Measurements from ENCODE around the gene TCL1B. TPM values are rescaled to one million over a fixed set of nuclear protein-coding genes. Genes with fewer than 3 reads are reported as not detected.

The TCL1B gene
- total and polyA plus RNA-seq, 2 of the 13 experiments (the other 11 are each of a cell fraction or from before 2014, with no cell fraction given): not detected

- Histone ChIP-seq H3K9ac (ENCODE audit: insufficient read depth, low read depth, low read length) (no peak overlapping the region), H3K9me3 (ENCODE audit: low read length) (no peaks in the 10 kb centered on the region), H3K27ac (ENCODE audit: extremely low read length, insufficient read depth, low read length) (no peak overlapping the region), H3K27me3 (ENCODE audit: control insufficient read depth in 1 of 2, insufficient read depth in 2 of 2, low read length in 2 of 2) (no peaks in the 10 kb centered on the region; a peak in 1 of 5 replicates), H3K36me3 (replicated peaks in 1 of 2; ENCODE audit: control insufficient read depth in 1 of 2, insufficient read depth in 2 of 2, low read length in 2 of 2) (no peaks in the 10 kb centered on the region), H2AFZ (ENCODE audit: low read length) (no peak overlapping the region), H3K4me1 (ENCODE audit: insufficient read depth, low read length) (no peaks in the 10 kb centered on the region), H3K4me2 (ENCODE audit: low read depth, low read length) (no peak overlapping the region), H3K4me3 (replicated peaks in 1 of 3; ENCODE audit: insufficient read depth in 1 of 3, low read depth in 2 of 3, low read length in 3 of 3) (no peak overlapping the region), H4K20me1 (ENCODE audit: insufficient read depth, low read length) (no peaks in the 10 kb centered on the region), H3K79me2 (ENCODE audit: insufficient read depth, low read length) (no peaks in the 10 kb centered on the region)
- ATAC-seq (peak; percentile 82), DNase-seq (ENCODE audit: low spot score) (peak; percentile 21), FAIRE-seq (peak; percentile 26)
- ChIA-PET CTCF (ENCODE audit: low intra/inter-chr PET ratio, low total read pairs) (interaction anchor here (1.1 kb wide), 1 partner anchor 119 kb away, joined by 4 read pairs; no protein-coding TSS in a partner anchor), POLR2A (no interaction called here)
- BruUV-seq (replicated peaks): no TSS peak
- intact Hi-C loops (cut with micrococcal nuclease; ENCODE audit: unreplicated experiment): loop anchor here (1.0 kb wide), 1 partner anchor 71 kb away; no protein-coding TSS in a partner anchor
- 3% methylated on average over 3 of the region's 8 CpGs for WGBS (ENCODE audit: low lambda C conversion rate)
- in situ Hi-C loops (cut with HindIII; ENCODE audit: extremely low pct_ligation_motif_present, low pct_unique_long_range_greater_than_20kb): loop anchor here (5.0 kb wide), 1 partner anchor 118 kb away; no protein-coding TSS in a partner anchor
- no peak for TF ChIP-seq HMG20A (CRISPR knock-in tag; IDR thresholded peaks at IDR 0.05; ENCODE audit: borderline replicate concordance)
- no peak for TF ChIP-seq NR2F2 (IDR thresholded peaks at IDR 0.05; ENCODE audit: borderline replicate concordance, low read depth)
- no peak for TF ChIP-seq HDAC1 (CRISPR knock-in tag; IDR thresholded peaks at IDR 0.05)
- TF ChIP-seq ZNF839 (CRISPR knock-in tag; IDR thresholded peaks at IDR 0.05; ENCODE audit: borderline replicate concordance): no peak
- peak; percentile 84 for TF ChIP-seq TEAD3 (CRISPR knock-in tag; optimal IDR thresholded peaks at IDR 0.05; ENCODE audit: borderline replicate concordance)
- no peak for TF ChIP-seq ZNF546 (CRISPR knock-in tag; conservative IDR thresholded peaks at IDR 0.05)
- TF ChIP-seq SMAD9 (CRISPR knock-in tag; IDR thresholded peaks at IDR 0.05): no peak
- no peak for TF ChIP-seq ZC3H13 (CRISPR knock-in tag; IDR thresholded peaks at IDR 0.05)
- no peak for TF ChIP-seq CBX2 (IDR thresholded peaks at IDR 0.05; ENCODE audit: low read depth, low read length)
- no peak for TF ChIP-seq CBX2 (CRISPR knock-in tag; IDR thresholded peaks at IDR 0.05; ENCODE audit: low read depth)
- TF ChIP-seq SKIL (CRISPR knock-in tag; IDR thresholded peaks at IDR 0.05; ENCODE audit: borderline replicate concordance): no peak
- TF ChIP-seq, protein P1, sequence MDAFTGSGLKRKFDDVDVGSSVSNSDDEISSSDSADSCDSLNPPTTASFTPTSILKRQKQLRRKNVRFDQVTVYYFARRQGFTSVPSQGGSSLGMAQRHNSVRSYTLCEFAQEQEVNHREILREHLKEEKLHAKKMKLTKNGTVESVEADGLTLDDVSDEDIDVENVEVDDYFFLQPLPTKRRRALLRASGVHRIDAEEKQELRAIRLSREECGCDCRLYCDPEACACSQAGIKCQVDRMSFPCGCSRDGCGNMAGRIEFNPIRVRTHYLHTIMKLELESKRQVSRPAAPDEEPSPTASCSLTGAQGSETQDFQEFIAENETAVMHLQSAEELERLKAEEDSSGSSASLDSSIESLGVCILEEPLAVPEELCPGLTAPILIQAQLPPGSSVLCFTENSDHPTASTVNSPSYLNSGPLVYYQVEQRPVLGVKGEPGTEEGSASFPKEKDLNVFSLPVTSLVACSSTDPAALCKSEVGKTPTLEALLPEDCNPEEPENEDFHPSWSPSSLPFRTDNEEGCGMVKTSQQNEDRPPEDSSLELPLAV (CRISPR knock-in tag; conservative IDR thresholded peaks at IDR 0.05; ENCODE audit: low read depth): no peak
- TF ChIP-seq DMAP1 (CRISPR knock-in tag; IDR thresholded peaks at IDR 0.05): no peak
- no peak for TF ChIP-seq FOXA3 (CRISPR knock-in tag; IDR thresholded peaks at IDR 0.05)
- 0 out of 2 replicates have a peak, but pooled peaks have one; percentile 19 for TF ChIP-seq RAD21 (CRISPR knock-in tag; IDR thresholded peaks at IDR 0.05)
- no peak for TF ChIP-seq IKZF4 (CRISPR knock-in tag; IDR thresholded peaks at IDR 0.05; ENCODE audit: borderline replicate concordance, low read depth, not compliant biosample characterization)
- no peak for TF ChIP-seq ERF (CRISPR knock-in tag; IDR thresholded peaks at IDR 0.05)
- no peak for TF ChIP-seq NCOA1 (CRISPR knock-in tag; IDR thresholded peaks at IDR 0.05)
- TF ChIP-seq ZKSCAN5 (CRISPR knock-in tag; IDR thresholded peaks at IDR 0.05): no peak
- TF ChIP-seq KDM6A (CRISPR knock-in tag; IDR thresholded peaks at IDR 0.05; ENCODE audit: low read depth): no peak
- no peak for TF ChIP-seq CERS6 (CRISPR knock-in tag; IDR thresholded peaks at IDR 0.05)
- TF ChIP-seq SMC3 (IDR thresholded peaks at IDR 0.05; ENCODE audit: low read length): peak; percentile 56; the same call in 1 of the 2 replicates
- no peak for TF ChIP-seq ZEB1 (IDR thresholded peaks at IDR 0.05; ENCODE audit: insufficient replicate concordance, low read depth)
These were observed 6.1 kb upstream of the TCL1B start for GRCh38 chr14:95679998-95680735.
